ENCODE data around the gene ASPN. TPM values are rescaled to one million over a fixed set of nuclear protein-coding genes. Genes with fewer than 3 reads are reported as not detected.

Gene ASPN
- polyA plus RNA-seq, 3 donors = 1.1 to 8.9 (median 1.5) TPM

Other genes with a start within 250 kb of the ASPN start
- 10 to 100 TPM; 16.2 to 31.9 (median 23.6) TPM for gene IARS1, start 188.8 kb downstream of the ASPN start, polyA plus RNA-seq
- 10 to 100 TPM in 2 of 3 donors, 1 to 10 TPM in 1; 8.6 to 14.3 (median 11.5) TPM for gene NOL8, start 157.2 kb downstream of the ASPN start, polyA plus RNA-seq
- gene CENPP, start 156.6 kb downstream of the ASPN start, polyA plus RNA-seq = 1 to 10 TPM; 1.3 to 2.2 (median 1.5) TPM
- 10 to 100 TPM in 2 of 3 donors, under 1 TPM in 1; 0.98 to 31.8 (median 10.6) TPM for gene OGN, start 77.9 kb downstream of the ASPN start, polyA plus RNA-seq
- 10 to 100 TPM in 1 of 3 donors, 1 to 10 TPM in 1, under 1 TPM in 1; 0.66 to 10.0 (median 2.9) TPM for gene OMD, start 58.0 kb downstream of the ASPN start, polyA plus RNA-seq
- 10 to 100 TPM in 2 of 3 donors, 1 to 10 TPM in 1; 1.8 to 24.0 (median 19.1) TPM for gene ECM2, start 53.5 kb upstream of the ASPN start, polyA plus RNA-seq
- 1 to 10 TPM; 1.7 to 7.4 (median 5.8) TPM for gene IPPK, start 187.6 kb upstream of the ASPN start, polyA plus RNA-seq